Esophagus squamous epithelium (tissue), 4 donors: ENCODE measurements around the gene PDHB.

Source experiments
- POLR2A ChIP-seq, 4 donors: fragments of 450-650 bp; IDR thresholded peaks; one replicate each; pipeline ENCODE4 v1.6.1; 2017; ENCODE audit warnings: antibody characterized with exemption in 4 of 4, mild to moderate bottlenecking in 4 of 4, moderate library complexity in 3 of 4
- TF ChIP-seq, protein P1 (sequence below), 6 experiments: fragments of 450-650 bp in 4 of 6; fragments of 200-600 bp in 2 of 6; sonication (generic) in 2 of 6; IDR thresholded peaks; one replicate each; pipeline ENCODE4 v1.5.1; 2016 to 2019; ENCODE audit warnings: antibody characterized with exemption in 6 of 6, mild to moderate bottlenecking in 4 of 6, moderate library complexity in 4 of 6

DNA sequence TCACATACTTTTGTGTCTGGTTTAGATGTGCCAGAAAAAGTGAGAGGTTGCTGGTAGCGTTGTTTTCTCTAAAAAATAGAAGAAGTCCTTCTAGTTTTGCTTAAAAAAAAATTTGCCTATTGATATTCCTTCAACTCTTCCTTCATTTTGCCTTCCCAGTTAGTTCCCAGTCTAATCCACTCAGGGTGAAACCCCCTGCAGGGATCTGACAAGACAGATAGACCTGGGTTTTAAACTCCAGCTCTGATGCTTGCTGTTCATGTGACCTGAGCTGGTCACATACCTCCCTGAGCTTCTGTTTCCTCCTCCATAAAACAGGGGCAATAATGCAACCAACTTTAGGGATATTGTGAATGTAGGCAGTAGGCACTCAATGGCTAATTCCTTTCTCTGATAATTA is 39.6 kb upstream of the PDHB start:
- TF ChIP-seq, protein P1, sequence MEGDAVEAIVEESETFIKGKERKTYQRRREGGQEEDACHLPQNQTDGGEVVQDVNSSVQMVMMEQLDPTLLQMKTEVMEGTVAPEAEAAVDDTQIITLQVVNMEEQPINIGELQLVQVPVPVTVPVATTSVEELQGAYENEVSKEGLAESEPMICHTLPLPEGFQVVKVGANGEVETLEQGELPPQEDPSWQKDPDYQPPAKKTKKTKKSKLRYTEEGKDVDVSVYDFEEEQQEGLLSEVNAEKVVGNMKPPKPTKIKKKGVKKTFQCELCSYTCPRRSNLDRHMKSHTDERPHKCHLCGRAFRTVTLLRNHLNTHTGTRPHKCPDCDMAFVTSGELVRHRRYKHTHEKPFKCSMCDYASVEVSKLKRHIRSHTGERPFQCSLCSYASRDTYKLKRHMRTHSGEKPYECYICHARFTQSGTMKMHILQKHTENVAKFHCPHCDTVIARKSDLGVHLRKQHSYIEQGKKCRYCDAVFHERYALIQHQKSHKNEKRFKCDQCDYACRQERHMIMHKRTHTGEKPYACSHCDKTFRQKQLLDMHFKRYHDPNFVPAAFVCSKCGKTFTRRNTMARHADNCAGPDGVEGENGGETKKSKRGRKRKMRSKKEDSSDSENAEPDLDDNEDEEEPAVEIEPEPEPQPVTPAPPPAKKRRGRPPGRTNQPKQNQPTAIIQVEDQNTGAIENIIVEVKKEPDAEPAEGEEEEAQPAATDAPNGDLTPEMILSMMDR (IDR thresholded peaks at IDR 0.05) = no peak
- no peak for TF ChIP-seq POLR2A (IDR thresholded peaks at IDR 0.05)
